Measurements from ENCODE around the gene MARK2.

MARK2 gene

DNA sequence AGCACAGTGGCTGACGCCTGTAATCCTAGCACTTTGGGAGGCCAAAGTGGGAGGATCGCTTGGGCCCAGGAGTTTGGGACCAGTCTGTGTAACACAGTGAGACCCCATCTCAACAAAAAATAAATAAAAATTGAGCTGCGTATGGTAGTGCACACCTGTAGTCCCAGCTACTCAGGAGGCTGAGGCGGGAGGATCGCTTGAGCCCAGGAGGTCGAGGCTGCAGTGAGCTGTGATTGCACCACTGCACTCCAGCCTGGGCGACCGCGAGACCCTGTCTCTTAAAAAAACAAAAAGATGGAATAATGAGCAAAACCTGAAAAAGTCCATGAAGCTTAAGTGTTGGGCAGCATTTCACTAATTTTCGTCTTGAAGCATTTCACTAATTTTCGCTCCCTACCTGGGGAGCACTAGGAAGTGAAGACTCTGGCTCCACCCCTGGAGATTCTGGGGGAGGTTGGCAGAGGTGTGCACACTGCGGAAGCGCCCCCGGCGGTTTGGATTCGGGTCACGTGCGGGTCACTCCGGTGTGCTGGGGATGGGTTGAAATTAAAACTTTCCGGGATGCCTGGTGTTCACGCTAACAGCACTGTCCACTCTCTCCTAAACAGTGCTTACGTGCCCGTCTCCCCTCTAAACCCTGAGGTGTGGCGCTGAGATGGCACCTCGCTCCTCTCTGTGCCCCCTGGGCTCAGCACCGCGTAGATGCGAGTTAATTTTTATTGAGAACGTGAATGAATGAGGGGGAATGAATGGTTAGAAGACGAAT, 99.0 kb downstream of the MARK2 start:
- peak; percentile 48 for DNase-seq

DNA sequence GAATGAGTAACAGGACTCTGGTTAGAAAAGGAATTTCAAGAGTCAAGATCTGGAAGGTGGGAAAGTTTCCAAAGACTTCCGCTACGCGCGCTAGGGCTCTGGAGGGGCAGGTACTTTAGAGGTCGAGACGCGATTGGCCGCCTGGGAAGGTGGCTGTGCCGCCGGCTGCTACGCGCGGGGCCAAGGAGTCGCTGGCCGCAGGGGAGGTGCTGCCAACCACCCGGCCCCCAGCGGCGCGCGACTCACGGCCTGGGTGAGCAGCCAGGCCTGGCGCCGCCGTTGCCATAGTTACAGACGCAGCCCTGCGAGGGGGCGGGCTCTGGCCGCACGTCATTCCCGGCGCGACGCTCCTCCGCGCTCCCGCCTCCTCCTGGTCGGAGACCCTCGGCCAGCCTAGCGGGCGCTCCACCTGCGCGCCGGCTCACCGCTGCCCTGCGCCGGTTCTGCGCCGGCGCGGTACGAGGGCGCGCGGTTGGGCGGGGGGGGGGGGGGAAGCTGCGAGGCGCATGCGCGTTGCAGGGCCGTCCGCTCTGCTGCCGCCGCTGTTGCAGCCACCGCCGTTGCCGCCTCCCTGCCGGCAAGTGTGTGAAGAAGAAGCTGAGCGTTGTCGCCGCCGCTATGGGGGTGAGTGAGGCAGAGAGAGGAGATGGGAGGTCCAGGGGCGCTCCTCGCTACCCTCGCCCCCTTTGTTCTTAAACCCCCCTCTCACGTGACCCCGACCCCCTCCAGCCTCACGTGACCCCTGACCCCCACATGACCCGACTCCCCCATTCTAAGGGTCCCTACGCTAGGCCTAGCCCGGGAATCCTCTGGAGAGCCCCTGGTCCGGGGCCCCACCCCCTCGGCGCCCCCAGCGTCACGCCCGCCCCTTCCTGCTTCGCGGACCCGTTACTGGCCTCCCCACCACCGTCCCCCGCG, 99.8 kb downstream of the MARK2 start, which contains the start of gene NAA40:
TSS of gene NAA40 (plus strand) at position 524 of the 918 bp plus-strand sequence. CDS start at position 619, 95 bp downstream.
- peak; percentile 98 for DNase-seq

DNA sequence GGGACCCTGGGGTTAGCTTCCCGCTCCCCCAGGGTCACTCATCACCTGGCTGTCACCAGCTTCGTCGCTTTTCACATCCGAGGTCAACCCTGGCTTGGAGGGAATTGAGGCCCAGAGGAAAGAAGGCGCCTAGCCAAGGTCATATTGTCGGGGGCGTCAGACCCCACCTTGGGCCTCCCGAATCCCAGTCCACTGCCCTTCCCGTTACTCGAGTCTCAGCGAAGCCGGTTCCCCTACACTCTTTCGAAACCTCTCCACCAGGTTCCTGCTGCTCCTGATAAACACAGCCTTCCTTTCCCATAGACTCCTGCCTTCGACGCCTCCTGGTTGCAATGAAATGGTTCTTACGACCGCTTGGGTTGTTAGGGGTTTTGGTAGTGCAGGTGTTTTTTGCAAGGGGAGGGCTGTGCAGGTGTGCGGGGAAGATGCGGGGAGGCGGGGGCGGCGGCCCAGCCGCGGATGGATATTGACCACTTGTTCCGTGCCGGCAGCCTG, 100.5 kb downstream of the MARK2 start:
- DNase-seq, result no peak

DNA sequence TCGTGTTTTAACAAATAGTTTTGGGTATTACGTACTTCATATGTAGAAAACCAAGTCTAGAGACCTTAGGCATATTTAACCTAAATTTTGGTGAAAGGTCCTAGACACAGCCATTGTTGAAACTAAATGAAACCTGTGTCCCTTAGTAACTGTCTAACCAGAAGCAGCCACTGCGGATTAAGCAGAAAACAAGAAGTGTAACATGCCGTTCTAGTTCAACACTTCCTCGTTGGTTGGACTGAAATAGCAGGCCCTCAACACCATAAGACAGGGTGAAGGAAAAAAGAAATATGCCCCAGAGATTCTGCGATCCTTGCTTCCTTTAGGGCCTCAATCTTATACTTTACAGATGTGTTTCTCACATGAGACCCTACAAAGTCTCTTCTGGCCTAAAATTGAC, 101.9 kb downstream of the MARK2 start:
- DNase-seq, result no peak

DNA sequence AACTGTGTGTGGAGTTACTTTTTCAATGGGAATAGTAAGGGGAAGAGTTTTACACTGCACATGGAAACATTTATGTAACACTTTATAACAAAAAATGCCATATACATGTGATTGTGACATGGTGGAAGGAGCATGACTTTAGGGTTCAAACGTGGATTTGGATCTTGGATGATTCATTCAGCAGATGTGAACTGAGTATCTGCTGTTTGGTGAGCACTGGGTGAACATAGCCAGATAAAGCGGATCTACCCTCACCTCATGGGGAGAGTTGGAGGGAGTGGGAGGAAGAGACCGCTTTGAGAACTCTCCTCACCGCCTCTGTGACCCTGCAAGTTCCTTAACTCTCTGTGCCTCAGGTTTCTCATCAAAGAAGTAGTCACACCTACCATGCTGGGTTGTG, 103.0 kb downstream of the MARK2 start:
- no peak for DNase-seq

DNA sequence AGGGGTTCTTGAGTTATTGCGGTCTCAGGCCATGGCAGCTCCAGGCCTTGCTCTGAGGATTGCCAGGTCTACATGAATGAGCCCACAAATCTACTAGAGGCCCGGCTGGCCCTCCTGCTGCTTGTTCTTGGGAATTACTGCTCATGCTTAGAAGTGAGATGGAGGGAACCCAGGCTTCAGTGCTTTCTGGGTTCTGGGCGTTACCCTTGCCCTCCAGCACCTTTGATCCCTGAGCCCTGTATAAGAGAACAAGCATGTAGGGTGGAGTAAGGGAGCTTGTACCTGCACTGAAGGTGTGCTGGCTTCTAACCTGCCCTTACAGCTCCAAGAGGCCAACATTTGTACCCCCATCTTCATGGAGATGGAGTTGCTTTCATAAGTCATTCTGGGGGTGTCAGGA, 103.9 kb downstream of the MARK2 start:
- DNase-seq, result no peak

DNA sequence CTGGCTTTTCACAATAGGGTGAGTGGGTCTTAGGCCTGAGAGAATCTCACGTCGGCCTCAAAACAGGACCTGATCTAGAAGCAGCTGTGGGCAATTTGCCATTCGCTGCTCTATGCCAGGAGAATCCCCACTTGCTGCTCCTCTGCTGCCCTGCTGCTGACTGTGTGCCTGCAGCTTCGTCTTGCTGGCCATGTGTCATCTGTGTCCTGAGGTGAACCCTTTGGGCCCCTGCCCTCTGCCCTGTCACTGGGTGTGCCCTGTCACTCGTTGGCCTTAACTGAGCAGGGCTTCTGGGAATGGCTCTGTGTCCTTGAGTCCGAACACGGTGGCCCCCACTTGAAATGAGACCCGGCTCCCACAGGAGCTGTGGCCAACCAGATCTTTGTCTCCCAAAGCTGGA, 106.1 kb downstream of the MARK2 start:
- no peak for DNase-seq

DNA sequence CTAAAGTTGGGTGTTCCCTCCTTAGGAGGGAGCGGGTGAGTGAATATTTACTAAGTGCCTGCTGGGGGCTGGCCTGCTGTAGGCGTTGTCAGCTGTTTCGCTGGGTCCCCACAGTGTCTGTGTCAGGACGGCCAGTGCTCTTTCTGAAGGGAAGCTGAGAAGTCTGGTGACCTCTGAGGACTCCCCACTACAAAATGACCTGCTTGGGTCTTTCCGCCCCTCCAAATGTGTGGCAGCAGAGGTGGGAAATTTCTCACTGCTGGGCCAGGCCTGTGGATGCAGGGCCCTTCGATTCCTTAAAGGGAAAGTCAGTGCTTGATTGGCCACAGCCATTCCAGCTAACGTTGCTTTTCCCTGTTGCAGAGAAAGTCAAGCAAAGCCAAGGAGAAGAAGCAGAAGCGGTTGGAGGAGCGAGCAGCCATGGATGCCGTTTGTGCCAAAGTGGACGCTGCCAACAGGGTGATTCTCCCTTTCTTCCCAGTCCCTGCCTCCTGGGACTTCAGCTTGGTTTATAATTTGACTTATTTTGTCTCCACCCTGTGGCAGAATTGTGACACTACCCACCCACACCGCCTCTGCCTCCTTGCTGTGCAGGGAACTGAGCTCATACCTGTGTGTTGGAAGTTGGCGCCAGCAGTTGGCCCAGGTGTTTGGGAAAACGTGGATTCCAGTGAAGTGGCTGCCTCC, 106.7 kb downstream of the MARK2 start:
- peak; percentile 78 for DNase-seq

DNA sequence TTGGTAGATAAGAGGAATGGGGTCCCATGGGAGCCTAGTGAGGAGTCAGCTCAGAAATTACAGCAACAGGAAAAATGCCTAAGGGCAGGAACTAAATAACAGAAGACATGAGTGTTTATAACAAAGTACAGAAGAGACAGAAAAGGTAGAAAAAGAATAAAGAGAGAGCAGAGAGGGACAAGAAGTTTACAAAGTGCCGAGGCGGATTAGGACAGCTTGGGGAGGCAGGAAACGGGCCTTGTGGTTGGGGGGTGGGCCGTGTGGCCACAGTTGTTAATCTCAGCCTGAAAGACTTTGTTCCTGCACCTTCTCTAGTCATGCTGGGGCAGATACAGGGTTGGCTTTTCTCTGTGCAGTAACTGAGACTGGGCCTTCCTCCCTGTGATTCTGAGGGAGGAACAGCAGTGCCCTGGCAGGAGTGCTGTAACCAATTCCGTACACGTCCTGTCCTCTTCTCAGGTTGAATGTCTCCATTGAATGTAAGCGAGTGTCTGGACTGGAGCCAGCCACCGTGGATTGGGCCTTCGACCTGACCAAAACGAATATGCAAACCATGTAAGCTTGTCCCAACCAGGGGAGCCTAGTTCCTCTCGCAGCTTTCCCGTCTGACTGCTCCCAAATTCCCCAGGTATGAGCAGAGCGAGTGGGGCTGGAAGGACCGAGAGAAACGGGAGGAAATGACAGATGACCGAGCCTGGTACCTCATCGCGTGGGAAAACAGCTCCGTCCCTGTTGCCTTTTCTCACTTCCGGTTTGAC, 113.0 kb downstream of the MARK2 start:
- no peak for DNase-seq

DNA sequence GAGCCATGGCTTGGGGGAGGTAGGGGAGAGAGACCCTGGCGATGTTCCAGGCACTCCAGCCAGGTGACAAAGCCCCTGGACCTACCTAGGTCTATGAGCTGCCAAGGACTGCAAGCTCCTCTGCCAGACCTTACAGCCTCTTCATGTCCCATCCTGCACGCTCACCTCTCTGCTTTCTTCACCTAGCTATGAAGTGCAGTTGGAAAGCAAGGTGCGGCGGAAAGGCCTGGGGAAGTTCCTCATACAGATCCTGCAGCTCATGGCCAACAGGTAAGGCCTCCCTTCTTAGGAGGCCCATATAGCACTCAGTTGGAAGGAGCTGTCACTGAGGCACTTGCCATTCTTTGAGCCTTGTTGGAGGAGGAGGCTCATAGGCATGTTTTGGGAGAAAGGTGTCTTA, 113.7 kb downstream of the MARK2 start:
- no peak for DNase-seq

DNA sequence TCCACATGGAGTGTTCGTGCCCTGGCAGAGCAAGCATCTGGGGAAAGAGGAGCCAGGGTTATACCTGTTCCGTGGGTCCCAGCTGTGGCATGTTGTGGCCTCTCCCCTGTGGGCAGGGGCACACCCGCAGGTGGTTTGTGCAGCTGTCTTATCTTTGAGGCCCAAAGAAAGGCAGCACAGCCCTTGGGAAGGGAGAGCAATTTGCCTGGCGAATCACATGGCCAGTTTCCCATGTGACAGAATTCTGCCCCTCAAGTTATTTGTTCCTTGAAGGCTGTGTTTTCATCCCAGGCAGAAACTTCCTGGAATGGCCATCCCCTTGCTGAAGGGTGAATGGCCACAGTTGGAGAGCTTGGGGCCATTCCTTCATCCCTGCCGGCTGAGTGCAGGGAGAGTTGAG, 119.1 kb downstream of the MARK2 start:
- peak; percentile 27 for DNase-seq

All from NCI-H2171 (cell line).